A549 (cell line): ENCODE measurements around the gene NTM. TPM values are rescaled to one million over a fixed set of nuclear protein-coding genes. Genes with fewer than 3 reads are reported as not detected.

Source experiments
- ATAC-seq, 2 experiments: fragments of 200-7000 bp in 1 of 2; fragments of >200 bp in 1 of 2; cut with Nextera tagmentation in 1 of 2; cut with Tn5 transposase in 1 of 2; 3 replicates each; pipeline versions ENCODE4 v1.8.0 to v1.9.1; 2018 to 2020; ENCODE audit warnings: mild to moderate bottlenecking in 1 of 2, moderate library complexity in 1 of 2
- CTCF ChIA-PET: fragments of 300-600 bp; sonication (Branson Sonifier 250); formaldehyde crosslinking; extraction: SDS; loops from one replicate; lab custom pipeline; 2021; ENCODE audit warnings: antibody characterized with exemption, inconsistent platforms; lab: Yijun Ruan, JAX
- POLR2A ChIA-PET: fragments of 350-600 bp; formaldehyde crosslinking; extraction: SDS; loops from one replicate; lab custom pipeline; 2021; ENCODE audit warnings: antibody characterized with exemption, inconsistent platforms; lab: Yijun Ruan, JAX
- DNase-seq, 2 experiments: peaks; one replicate each; pipeline versions ENCODE4 v3.0.0 to v3.0.0-alpha.2; 2011 to 2016; ENCODE audit warnings: low read depth in 1 of 2, low spot score in 1 of 2
- FAIRE-seq: peaks from 2 replicates; lab custom pipeline; 2011; peaks lifted over from hg19 to GRCh38; lab: Jason Lieb, UNC
- H3K27ac ChIP-seq, 2 experiments: fragments of >200 bp; sonication (Bioruptor Twin); formaldehyde crosslinking; 3 replicates each; pipeline ENCODE4 v1.5.1; 2016 to 2017
- H3K4me1 ChIP-seq: fragments of >200 bp; sonication (Bioruptor Twin); formaldehyde crosslinking; 3 replicates; pipeline ENCODE4 v1.6.1; 2016
- H3K4me2 ChIP-seq: fragments of >200 bp; sonication (Bioruptor Twin); formaldehyde crosslinking; 3 replicates; pipeline ENCODE4 v1.6.1; 2016
- H3K4me3 ChIP-seq: fragments of >200 bp; sonication (Bioruptor Twin); formaldehyde crosslinking; 3 replicates; pipeline ENCODE4 v1.5.1; 2016
- H3K9me3 ChIP-seq: fragments of >200 bp; sonication (Bioruptor Twin); formaldehyde crosslinking; 3 replicates; pipeline ENCODE4 v1.6.1; 2016
- ATOH8 ChIP-seq: fragments of 250-450 bp; sonication (Bioruptor Pico); IDR thresholded peaks from 2 replicates; pipeline ENCODE4 v1.5.0; 2020; ENCODE audit warnings: low read depth, mild to moderate bottlenecking, moderate library complexity
- CEBPB ChIP-seq, 2 experiments: fragments of >200 bp in 1 of 2; sonication (Bioruptor Twin) in 1 of 2; formaldehyde crosslinking in 1 of 2; IDR thresholded peaks; 2 replicates each; pipeline ENCODE4 v1.6.1; 2012 to 2016
- EHMT2 ChIP-seq: fragments of 200-600 bp; sonication (generic); IDR thresholded peaks from 2 replicates; pipeline ENCODE4 v1.6.1; 2016; ENCODE audit warnings: antibody characterized with exemption, low read depth, mild to moderate bottlenecking, moderate library complexity
- ESRRA ChIP-seq: fragments of 150-350 bp; IDR thresholded peaks from 2 replicates; pipeline ENCODE4 v1.6.1; 2014; ENCODE audit warnings: mild to moderate bottlenecking, low read length, borderline replicate concordance
- FOXS1 ChIP-seq: fragments of 250-450 bp; sonication (Bioruptor Pico); IDR thresholded peaks from 2 replicates; pipeline ENCODE4 v1.5.0; 2020; ENCODE audit warnings: mild to moderate bottlenecking, moderate library complexity
- HDAC2 ChIP-seq: fragments of 200-600 bp; sonication (generic); IDR thresholded peaks from 2 replicates; pipeline ENCODE4 v1.6.1; 2016
- HEYL ChIP-seq: fragments of 250-450 bp; sonication (Bioruptor Pico); IDR thresholded peaks from 2 replicates; pipeline ENCODE4 v1.8.0; 2021; ENCODE audit warnings: mild to moderate bottlenecking, moderate library complexity
- HOXB13 ChIP-seq: fragments of 250-450 bp; sonication (Bioruptor Pico); IDR thresholded peaks from 2 replicates; pipeline ENCODE4 v1.5.0; 2020; ENCODE audit warnings: low read depth, mild to moderate bottlenecking, moderate library complexity
- HOXB5 ChIP-seq: fragments of 250-450 bp; sonication (Bioruptor Pico); IDR thresholded peaks from 2 replicates; pipeline ENCODE4 v1.5.0; 2020; ENCODE audit warnings: mild to moderate bottlenecking, moderate library complexity
- JUNB ChIP-seq: fragments of >200 bp; sonication (Bioruptor Twin); formaldehyde crosslinking; IDR thresholded peaks from 2 replicates; pipeline ENCODE4 v1.6.1; 2016
- MAFK ChIP-seq: fragments of 450-650 bp; IDR thresholded peaks from 2 replicates; pipeline ENCODE4 v1.6.1; 2014; ENCODE audit not compliant: partially characterized antibody
- MAZ ChIP-seq: fragments of 150-350 bp; IDR thresholded peaks from 2 replicates; pipeline ENCODE4 v1.6.1; 2014; ENCODE audit warnings: antibody characterized with exemption, low read depth, low read length, borderline replicate concordance
- MYC ChIP-seq: IDR thresholded peaks from 2 replicates; pipeline ENCODE4 v1.6.1; 2012; ENCODE audit warnings: mild to moderate bottlenecking, inconsistent platforms, low read length, improper control_type of control experiment, borderline replicate concordance
- NFE2L2 ChIP-seq: fragments of 150-350 bp; conservative IDR thresholded peaks from 2 replicates; pipeline ENCODE4 v1.6.1; 2014; ENCODE audit warnings: low read length
- NPAS2 ChIP-seq: fragments of 250-450 bp; sonication (Bioruptor Pico); IDR thresholded peaks from 2 replicates; pipeline ENCODE4 v1.8.0; 2022; ENCODE audit warnings: mild to moderate bottlenecking, moderate library complexity, borderline replicate concordance
- RCOR1 ChIP-seq: fragments of 150-350 bp; IDR thresholded peaks from 2 replicates; pipeline ENCODE4 v1.6.1; 2014; ENCODE audit warnings: antibody characterized with exemption, low read length, low read depth
- SMC3 ChIP-seq: fragments of >200 bp; sonication (Bioruptor Twin); formaldehyde crosslinking; IDR thresholded peaks from 3 replicates; pipeline ENCODE4 v1.6.1; 2018; ENCODE audit warnings: inconsistent platforms
- SREBF2 ChIP-seq: fragments of 450-650 bp; IDR thresholded peaks from 2 replicates; pipeline ENCODE4 v1.6.1; 2014; ENCODE audit warnings: mild to moderate bottlenecking, moderate library complexity
- TP53 ChIP-seq: fragments of 250-450 bp; sonication (Bioruptor Pico); IDR thresholded peaks from 2 replicates; pipeline ENCODE4 v1.5.0; 2021; ENCODE audit warnings: mild to moderate bottlenecking, moderate library complexity
- USF2 ChIP-seq: fragments of 450-650 bp; IDR thresholded peaks from 2 replicates; pipeline ENCODE4 v1.6.1; 2014; ENCODE audit warnings: antibody characterized with exemption
- ZC3H11A ChIP-seq: fragments of 450-650 bp; IDR thresholded peaks from 2 replicates; pipeline ENCODE4 v1.6.1; 2014; ENCODE audit warnings: antibody characterized with exemption, mild to moderate bottlenecking
- ZFP36 ChIP-seq: fragments of 450-650 bp; IDR thresholded peaks from 2 replicates; pipeline ENCODE4 v1.6.1; 2014; ENCODE audit warnings: borderline replicate concordance; ENCODE audit not compliant: partially characterized antibody
- WGBS: methylation state at CpG from one replicate; pipeline ENCODE4 v1.1.6; 2017; ENCODE audit errors: missing lambda C conversion rate; 5-methylcytosine and 5-hydroxymethylcytosine counted together
- polyA plus RNA-seq, 4 experiments: library from polyadenylated mRNA; depleted of rRNA in 3 of 4; stranded (reverse); fragments of >200 nt; fragmentation: RNase III in 1 of 4; extraction: RNeasy Plus Mini Kit Qiagen cat#74134 plus additional on column Dnase treatment in 1 of 4; gene quantifications; 2 replicates in 3 of 4; 3 replicates in 1 of 4; pipeline ENCODE4 v1.2.3, GENCODE V29; 2011 to 2017
- TF ChIP-seq, protein P1 (sequence below): fragments of >200 bp; sonication (Bioruptor Twin); formaldehyde crosslinking; IDR thresholded peaks from 3 replicates; pipeline ENCODE4 v1.6.1; 2016
- TF ChIP-seq, protein P2 (sequence below): fragments of >200 bp; sonication (Bioruptor Twin); formaldehyde crosslinking; IDR thresholded peaks from 2 replicates; pipeline ENCODE4 v1.6.1; 2016
- TF ChIP-seq, protein P3 (sequence below): IDR thresholded peaks from 2 replicates; pipeline ENCODE4 v1.6.1; 2012

The NTM gene
- polyA plus RNA-seq, 2 of the 4 experiments (the other 2 are of a cell fraction), result not detected

GRCh38 chr11:132284611-132285010 is 914.2 kb downstream of the NTM start:
- FAIRE-seq (no peak), DNase-seq (no peak), ATAC-seq (no peak)
- H3K4me3 ChIP-seq, result no peak overlapping the region
- 19% methylated on average over 11 of the region's 11 CpGs for WGBS
- ChIA-PET CTCF (no interaction called here), POLR2A (no interaction called here)
- TF ChIP-seq MAZ (no peak), CEBPB (IDR thresholded peaks at IDR 0.05) (no peak), NPAS2 (CRISPR knock-in tag) (no peak), NFE2L2 (no peak), JUNB (no peak), ZFP36 (no peak), HOXB5 (CRISPR knock-in tag) (no peak), HOXB13 (CRISPR knock-in tag) (no peak), MAFK (no peak), SMC3 (no peak), EHMT2 (no peak), USF2 (no peak), FOXS1 (CRISPR knock-in tag) (no peak), HDAC2 (no peak), ZC3H11A (no peak), TP53 (CRISPR knock-in tag) (no peak), ATOH8 (CRISPR knock-in tag) (no peak)
- TF ChIP-seq, protein P1, sequence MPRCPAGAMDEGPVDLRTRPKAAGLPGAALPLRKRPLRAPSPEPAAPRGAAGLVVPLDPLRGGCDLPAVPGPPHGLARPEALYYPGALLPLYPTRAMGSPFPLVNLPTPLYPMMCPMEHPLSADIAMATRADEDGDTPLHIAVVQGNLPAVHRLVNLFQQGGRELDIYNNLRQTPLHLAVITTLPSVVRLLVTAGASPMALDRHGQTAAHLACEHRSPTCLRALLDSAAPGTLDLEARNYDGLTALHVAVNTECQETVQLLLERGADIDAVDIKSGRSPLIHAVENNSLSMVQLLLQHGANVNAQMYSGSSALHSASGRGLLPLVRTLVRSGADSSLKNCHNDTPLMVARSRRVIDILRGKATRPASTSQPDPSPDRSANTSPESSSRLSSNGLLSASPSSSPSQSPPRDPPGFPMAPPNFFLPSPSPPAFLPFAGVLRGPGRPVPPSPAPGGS, result no peak
- TF ChIP-seq, protein P2, sequence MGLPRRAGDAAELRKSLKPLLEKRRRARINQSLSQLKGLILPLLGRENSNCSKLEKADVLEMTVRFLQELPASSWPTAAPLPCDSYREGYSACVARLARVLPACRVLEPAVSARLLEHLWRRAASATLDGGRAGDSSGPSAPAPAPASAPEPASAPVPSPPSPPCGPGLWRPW, result no peak
- H3K27ac ChIP-seq, result no peak overlapping the region
- H3K9me3 ChIP-seq, result no peaks in the 10 kb centered on the region
- H3K4me2 ChIP-seq, result no peak overlapping the region
- H3K4me1 ChIP-seq, result no peaks in the 10 kb centered on the region

- no peak overlapping the region for H3K4me2 ChIP-seq
- TF ChIP-seq SMC3 (no peak), HDAC2 (no peak), MAFK (no peak), ZFP36 (no peak), ESRRA (no peak), ATOH8 (CRISPR knock-in tag) (no peak), MYC (no peak), TP53 (CRISPR knock-in tag) (no peak), RCOR1 (no peak), HEYL (CRISPR knock-in tag) (no peak), SREBF2 (no peak), NFE2L2 (no peak)
- TF ChIP-seq, protein P2, result no peak
- TF ChIP-seq, protein P3, sequence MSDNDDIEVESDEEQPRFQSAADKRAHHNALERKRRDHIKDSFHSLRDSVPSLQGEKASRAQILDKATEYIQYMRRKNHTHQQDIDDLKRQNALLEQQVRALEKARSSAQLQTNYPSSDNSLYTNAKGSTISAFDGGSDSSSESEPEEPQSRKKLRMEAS, result no peak
- DNase-seq (no peak), ATAC-seq (no peak), FAIRE-seq (no peak)
- H3K27ac ChIP-seq, result no peak overlapping the region
- no peaks in the 10 kb centered on the region for H3K9me3 ChIP-seq
- no peak overlapping the region for H3K4me3 ChIP-seq
- 3% methylated on average over 4 of the region's 4 CpGs for WGBS
- CTCF ChIA-PET, result no interaction called here
- POLR2A ChIA-PET, result no interaction called here
- no peaks in the 10 kb centered on the region for H3K4me1 ChIP-seq
Measured at GRCh38 chr11:132285631-132286030, 915.2 kb downstream of the NTM start.
